ENCODE measurements around the gene DHRS9. TPM values are rescaled to one million over a fixed set of nuclear protein-coding genes. Genes with fewer than 3 reads are reported as not detected.

Gene DHRS9
- total RNA-seq, 1 experiment from 2014 or later, result 0.21 TPM

- no peak overlapping the region for H3K27ac ChIP-seq (ENCODE audit: low read length)
- TF ChIP-seq CTCF (IDR thresholded peaks at IDR 0.05) (no peak), REST (IDR thresholded peaks at IDR 0.05; ENCODE audit: insufficient read depth in 1 of 2, low read depth in 2 of 2, low read length in 1 of 2) (no peak), TCF7L2 (IDR thresholded peaks at IDR 0.05; ENCODE audit: low read depth, low read length) (no peak), SIN3A (IDR thresholded peaks at IDR 0.05; ENCODE audit: borderline replicate concordance, insufficient read depth, low read depth, low read length) (no peak), POLR2AphosphoS5 (IDR thresholded peaks at IDR 0.05; ENCODE audit: low read depth, low read length) (no peak)
- ChIA-PET POLR2A (no interaction called here), CTCF (no interaction called here)
- no peak for ATAC-seq
- H3K36me3 ChIP-seq (ENCODE audit: control insufficient read depth, insufficient read depth, low read length), result no peaks in the 10 kb centered on the region
- no peaks in the 10 kb centered on the region for H3K9me3 ChIP-seq (ENCODE audit: control insufficient read depth, insufficient read depth, low read depth, low read length)
- in situ Hi-C loops (cut with HindIII; ENCODE audit: low pct_unique_long_range_greater_than_20kb, low sequenced_read_pairs), result no loop called here
- intact Hi-C loops (cut with micrococcal nuclease; ENCODE audit: unreplicated experiment), result no loop called here
- no TSS peak for BruUV-seq (replicated peaks)
- H3K27me3 ChIP-seq (ENCODE audit: control insufficient read depth, insufficient read depth, low read length), result no peaks in the 10 kb centered on the region
- H3K4me3 ChIP-seq (ENCODE audit: low read depth in 2 of 2, low read length in 2 of 2), result no peak overlapping the region
- H3K4me1 ChIP-seq (ENCODE audit: control insufficient read depth, insufficient read depth, low read length), result no peaks in the 10 kb centered on the region; the same call in 1 of the 2 replicates
- DNase-seq (ENCODE audit: low read depth, low spot score), result no peak
Observed at GRCh38 chr2:169029341-169029740, 40.0 kb upstream of the DHRS9 start.

GRCh38 chr2:169031202-169031601, 38.2 kb upstream of the DHRS9 start, which contains the start of gene ABCB11:
Gene ABCB11 (minus strand): TSS chr2:169031324. CDS start chr2:169018125, 13,199 bp downstream.
- POLR2A ChIA-PET, result no interaction called here
- in situ Hi-C loops (cut with HindIII; ENCODE audit: low pct_unique_long_range_greater_than_20kb, low sequenced_read_pairs), result no loop called here
- no peak within 1 kb of the TSS for H3K4me3 ChIP-seq (ENCODE audit: low read depth in 2 of 2, low read length in 2 of 2)
- H3K27me3 ChIP-seq (ENCODE audit: control insufficient read depth, insufficient read depth, low read length), result no peaks in the 10 kb centered on the region
- no peak within 1 kb of the TSS for H3K27ac ChIP-seq (ENCODE audit: low read length)
- no TSS peak for BruUV-seq (replicated peaks)
- DNase-seq (ENCODE audit: low read depth, low spot score), result no peak
- TF ChIP-seq REST (IDR thresholded peaks at IDR 0.05; ENCODE audit: insufficient read depth in 1 of 2, low read depth in 2 of 2, low read length in 1 of 2), result no peak
- no peak for TF ChIP-seq CTCF (IDR thresholded peaks at IDR 0.05)
- no peak for TF ChIP-seq TCF7L2 (IDR thresholded peaks at IDR 0.05; ENCODE audit: low read depth, low read length)
- TF ChIP-seq SIN3A (IDR thresholded peaks at IDR 0.05; ENCODE audit: borderline replicate concordance, insufficient read depth, low read depth, low read length), result no peak
- TF ChIP-seq POLR2AphosphoS5 (IDR thresholded peaks at IDR 0.05; ENCODE audit: low read depth, low read length), result no peak
- H3K4me1 ChIP-seq (ENCODE audit: control insufficient read depth, insufficient read depth, low read length), result no peaks in the 10 kb centered on the region
- intact Hi-C loops (cut with micrococcal nuclease; ENCODE audit: unreplicated experiment), result no loop called here
- ATAC-seq, result no peak
- no peaks in the 10 kb centered on the region for H3K36me3 ChIP-seq (ENCODE audit: control insufficient read depth, insufficient read depth, low read length)
- H3K9me3 ChIP-seq (ENCODE audit: control insufficient read depth, insufficient read depth, low read depth, low read length), result no peaks in the 10 kb centered on the region
- CTCF ChIA-PET, result no interaction called here
